Astrocyte of the cerebellum (primary cell): Measurements from ENCODE around the gene RAB5B.

Experiments used
- DNase-seq: peaks from one replicate; pipeline ENCODE4 v3.0.0-alpha.2; 2011; ENCODE audit warnings: low read depth
- H3K4me3 ChIP-seq: 2 replicates; pipeline ENCODE4 v1.5.1; 2011; ENCODE audit warnings: mild to moderate bottlenecking, low read depth, low read length, moderate library complexity
- in situ Hi-C: cut with HindIII; loops from 2 replicates; pipeline ENCODE4 v1.10.0; 2017; ENCODE audit warnings: low sequenced_read_pairs
- TF ChIP-seq, protein P1 (sequence below): IDR thresholded peaks from 2 replicates; pipeline ENCODE4 v1.5.1; 2012; ENCODE audit warnings: low read length, low read depth, moderate library complexity, mild to moderate bottlenecking; ENCODE audit errors: missing control alignments

The RAB5B gene

DNA sequence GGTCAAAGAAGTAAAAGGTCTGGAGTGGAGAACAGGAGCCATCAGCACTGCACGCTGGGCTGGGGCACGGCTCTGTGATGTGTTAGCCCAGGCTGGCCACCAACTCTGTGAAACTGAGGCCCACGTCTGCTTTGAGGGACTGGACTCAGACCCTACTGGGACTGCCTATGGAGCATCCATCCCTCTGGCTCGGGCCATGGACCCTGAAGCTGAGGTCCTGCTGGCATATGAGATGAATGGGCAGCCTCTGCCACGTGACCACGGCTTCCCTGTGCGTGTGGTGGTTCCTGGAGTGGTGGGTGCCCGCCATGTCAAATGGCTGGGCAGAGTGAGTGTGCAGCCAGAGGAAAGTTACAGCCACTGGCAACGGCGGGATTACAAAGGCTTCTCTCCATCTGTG lies 30.3 kb downstream of the RAB5B start:
- DNase-seq, result no peak
- TF ChIP-seq, protein P1, sequence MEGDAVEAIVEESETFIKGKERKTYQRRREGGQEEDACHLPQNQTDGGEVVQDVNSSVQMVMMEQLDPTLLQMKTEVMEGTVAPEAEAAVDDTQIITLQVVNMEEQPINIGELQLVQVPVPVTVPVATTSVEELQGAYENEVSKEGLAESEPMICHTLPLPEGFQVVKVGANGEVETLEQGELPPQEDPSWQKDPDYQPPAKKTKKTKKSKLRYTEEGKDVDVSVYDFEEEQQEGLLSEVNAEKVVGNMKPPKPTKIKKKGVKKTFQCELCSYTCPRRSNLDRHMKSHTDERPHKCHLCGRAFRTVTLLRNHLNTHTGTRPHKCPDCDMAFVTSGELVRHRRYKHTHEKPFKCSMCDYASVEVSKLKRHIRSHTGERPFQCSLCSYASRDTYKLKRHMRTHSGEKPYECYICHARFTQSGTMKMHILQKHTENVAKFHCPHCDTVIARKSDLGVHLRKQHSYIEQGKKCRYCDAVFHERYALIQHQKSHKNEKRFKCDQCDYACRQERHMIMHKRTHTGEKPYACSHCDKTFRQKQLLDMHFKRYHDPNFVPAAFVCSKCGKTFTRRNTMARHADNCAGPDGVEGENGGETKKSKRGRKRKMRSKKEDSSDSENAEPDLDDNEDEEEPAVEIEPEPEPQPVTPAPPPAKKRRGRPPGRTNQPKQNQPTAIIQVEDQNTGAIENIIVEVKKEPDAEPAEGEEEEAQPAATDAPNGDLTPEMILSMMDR, result no peak
- in situ Hi-C loops, result no loop called here
- no peak overlapping the region for H3K4me3 ChIP-seq

DNA sequence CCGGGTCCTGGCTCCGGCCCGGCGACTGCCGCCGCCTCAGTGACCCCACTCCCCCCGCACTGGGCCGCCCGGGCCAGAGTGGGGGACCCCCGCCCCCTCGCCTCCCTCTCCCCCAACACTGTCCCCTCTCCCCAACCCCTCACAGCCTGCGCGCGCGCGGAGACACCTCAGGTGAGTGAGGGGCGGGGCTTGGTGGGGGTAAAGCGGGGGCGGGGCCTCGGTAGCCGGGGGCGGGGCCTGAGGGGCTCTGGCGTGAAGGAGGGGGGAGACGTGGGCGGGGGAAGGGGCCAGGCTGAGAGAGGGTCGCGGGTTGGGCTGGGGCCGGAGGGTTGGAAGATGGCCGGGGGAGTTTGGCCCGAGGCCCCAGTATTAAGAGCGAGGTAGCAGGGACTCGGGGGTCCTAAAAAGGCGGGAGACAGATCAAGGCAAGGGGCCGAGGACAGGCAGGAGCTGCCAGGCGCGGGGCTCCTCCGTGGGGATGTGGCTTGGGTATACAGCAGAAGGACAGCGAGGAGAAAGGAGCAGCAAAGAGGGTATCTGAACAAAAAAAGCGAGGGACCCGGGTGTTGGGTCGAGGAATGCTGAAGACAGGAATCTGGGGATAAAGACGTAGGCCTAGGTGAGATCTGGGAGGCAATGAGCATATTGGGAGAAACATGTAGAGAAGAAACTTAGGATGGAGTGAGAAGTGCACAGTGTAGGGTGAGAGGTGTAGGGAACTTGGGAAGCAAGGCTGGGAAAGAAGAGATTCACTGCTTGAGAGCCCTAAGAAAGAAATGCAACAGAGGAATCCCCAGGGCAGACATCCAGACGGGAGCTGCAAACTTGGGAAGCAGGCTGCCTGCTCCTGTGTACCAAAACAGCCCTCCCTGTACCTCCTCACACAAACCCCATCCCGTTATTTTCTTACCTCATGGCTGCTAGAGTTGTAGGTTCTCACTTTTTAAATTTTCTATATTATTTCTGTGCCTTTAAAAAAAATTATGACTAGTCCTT lies 34.0 kb downstream of the RAB5B start:
- in situ Hi-C loops, result no loop called here
- TF ChIP-seq, protein P1, result no peak
- H3K4me3 ChIP-seq, result peak overlapping the region; percentile 59
- no peak for DNase-seq

DNA sequence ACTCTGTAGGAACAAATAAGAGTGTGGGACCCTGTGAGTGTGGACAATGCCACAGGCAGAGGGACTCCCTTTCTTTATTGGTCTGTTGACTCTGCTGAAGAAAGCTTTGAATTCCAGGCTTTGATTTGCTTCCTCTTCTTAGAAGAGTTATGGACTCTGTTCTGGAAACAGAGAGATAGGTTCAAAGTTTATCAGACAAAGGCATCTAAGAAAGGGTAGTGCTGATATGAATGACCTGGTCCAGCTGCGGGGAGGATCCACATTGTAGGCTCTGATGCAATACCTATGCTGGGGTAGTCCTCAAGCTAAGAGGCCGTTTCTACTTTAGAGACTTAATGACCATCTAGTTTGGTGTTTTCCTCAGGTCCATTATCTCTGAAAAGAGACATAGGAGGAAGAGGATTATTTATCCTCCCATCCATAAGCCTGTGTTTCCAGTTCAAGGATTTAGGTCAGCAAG lies 36.3 kb downstream of the RAB5B start:
- H3K4me3 ChIP-seq, result no peak overlapping the region
- TF ChIP-seq, protein P1, result no peak
- in situ Hi-C loops, result no loop called here
- no peak for DNase-seq

DNA sequence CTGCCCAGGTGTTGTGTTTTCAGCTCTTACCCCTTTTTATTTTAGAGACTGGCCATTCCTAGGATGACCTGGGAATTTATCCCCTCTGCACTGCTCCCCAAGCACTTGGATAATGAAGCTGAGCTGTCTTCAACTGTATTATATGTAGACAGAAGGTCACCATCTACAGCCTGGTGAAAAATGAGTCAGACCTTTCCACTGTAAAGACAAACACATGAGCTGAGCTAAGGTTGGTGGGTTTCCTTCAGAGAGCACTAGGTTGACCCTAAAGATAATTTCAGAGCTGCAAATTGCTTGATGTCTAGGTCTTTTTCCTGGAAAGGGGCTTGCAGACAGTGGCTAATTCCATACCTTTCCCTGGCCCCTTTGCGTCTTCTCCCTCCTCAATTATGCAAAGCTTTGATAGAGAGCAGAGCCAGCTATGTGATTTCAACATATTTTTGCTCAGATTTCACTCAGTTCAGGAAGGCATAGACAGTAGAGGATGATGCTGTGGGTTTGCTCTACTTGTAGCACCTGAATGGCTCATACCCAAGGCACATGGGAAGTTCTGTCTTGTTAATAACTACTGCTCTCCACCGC lies 37.7 kb downstream of the RAB5B start:
- TF ChIP-seq, protein P1, result no peak
- in situ Hi-C loops, result no loop called here
- no peak overlapping the region for H3K4me3 ChIP-seq
- DNase-seq, result no peak

DNA sequence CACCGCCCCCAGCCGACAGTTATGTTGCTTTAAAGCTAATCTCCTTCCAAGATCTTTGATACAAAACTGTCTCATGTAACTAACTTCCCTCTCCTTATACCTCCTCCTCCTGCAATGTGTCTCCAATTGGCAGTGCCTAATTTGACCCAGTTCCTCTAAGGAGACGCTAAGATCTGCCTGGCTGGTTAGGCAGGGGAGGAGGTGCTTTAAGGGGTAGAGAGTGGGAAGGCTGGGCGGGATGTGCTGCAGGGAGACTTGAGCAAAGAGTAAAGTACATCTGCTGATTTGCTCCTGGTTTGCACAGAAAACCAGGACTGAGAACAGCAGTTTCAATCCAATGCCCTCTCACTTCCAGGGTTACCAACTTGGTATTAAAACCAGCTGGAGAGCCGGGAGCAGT lies 39.6 kb downstream of the RAB5B start:
- TF ChIP-seq, protein P1, result no peak
- in situ Hi-C loops, result no loop called here
- DNase-seq, result no peak
- H3K4me3 ChIP-seq, result no peak overlapping the region

DNA sequence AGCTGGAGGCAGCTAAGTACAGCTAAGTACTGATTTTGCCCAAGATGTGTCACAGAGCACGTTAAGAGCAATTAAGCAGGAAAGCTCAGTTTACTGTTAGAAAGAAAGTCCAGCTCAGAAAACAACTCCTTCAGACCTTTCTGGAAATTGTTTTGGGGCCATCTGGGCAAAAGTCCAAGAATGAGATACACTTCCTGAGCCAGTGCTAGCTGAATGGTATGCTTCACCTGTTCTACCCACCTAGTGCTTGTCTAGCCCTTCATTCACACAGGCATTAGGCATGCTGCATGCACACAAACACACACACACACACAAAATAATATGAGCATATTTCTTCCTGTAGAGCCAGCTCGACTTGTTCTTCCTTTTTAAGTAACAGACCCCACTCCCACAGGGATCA lies 40.3 kb downstream of the RAB5B start:
- TF ChIP-seq, protein P1, result no peak
- H3K4me3 ChIP-seq, result no peak overlapping the region
- no peak for DNase-seq
- in situ Hi-C loops, result no loop called here
